GM23338 (cell line): ENCODE measurements around the gene ZCCHC14. TPM values are rescaled to one million over a fixed set of nuclear protein-coding genes. Genes with fewer than 3 reads are reported as not detected.

Experiments
- ATAC-seq: fragments of 200-7000 bp; cut with Tn5 transposase; 3 replicates; pipeline ENCODE4 v1.9.1; 2020
- DNase-seq: peaks from one replicate; pipeline ENCODE4 v3.0.0-alpha.2; 2015; ENCODE audit warnings: low spot score
- H2AFZ ChIP-seq: fragments of 200-600 bp; sonication (generic); 2 replicates; pipeline ENCODE4 v1.8.0; 2016; ENCODE audit warnings: antibody characterized with exemption, mild to moderate bottlenecking, moderate library complexity
- H3F3A ChIP-seq: fragments of 200-600 bp; sonication (generic); replicated peaks from 2 replicates; pipeline ENCODE4 v1.8.0; 2017; ENCODE audit warnings: antibody characterized with exemption, mixed run types, low read depth
- H3K27ac ChIP-seq: fragments of 200-600 bp; sonication (generic); 2 replicates; pipeline ENCODE4 v1.6.1; 2016; ENCODE audit warnings: low read depth
- H3K27me3 ChIP-seq: fragments of 200-600 bp; sonication (generic); 2 replicates; pipeline ENCODE4 v1.8.0; 2016; ENCODE audit warnings: mild to moderate bottlenecking, mixed run types, moderate library complexity; ENCODE audit not compliant: insufficient read depth
- H3K36me3 ChIP-seq: fragments of 200-600 bp; sonication (generic); 2 replicates; pipeline ENCODE4 v1.8.0; 2016; ENCODE audit warnings: mild to moderate bottlenecking; ENCODE audit not compliant: insufficient read depth
- H3K4me1 ChIP-seq: fragments of 200-600 bp; sonication (generic); 2 replicates; pipeline ENCODE4 v1.8.0; 2016; ENCODE audit warnings: mild to moderate bottlenecking, moderate library complexity; ENCODE audit not compliant: insufficient read depth
- H3K4me2 ChIP-seq: fragments of 200-600 bp; sonication (generic); 2 replicates; pipeline ENCODE4 v1.7.1; 2017; ENCODE audit warnings: mixed run types
- H3K4me3 ChIP-seq: fragments of 200-600 bp; sonication (generic); 2 replicates; pipeline ENCODE4 v1.6.1; 2016; ENCODE audit warnings: mixed run types
- H3K79me2 ChIP-seq: fragments of 200-600 bp; sonication (generic); replicated peaks from 2 replicates; pipeline ENCODE4 v1.8.0; 2017; ENCODE audit warnings: mild to moderate bottlenecking; ENCODE audit not compliant: insufficient read depth
- H3K9me2 ChIP-seq: fragments of 200-600 bp; sonication (generic); 2 replicates; pipeline ENCODE4 v1.8.0; 2017; ENCODE audit not compliant: insufficient read depth
- H4K20me1 ChIP-seq: fragments of 200-600 bp; sonication (generic); replicated peaks from 2 replicates; pipeline ENCODE4 v1.8.0; 2017; ENCODE audit warnings: mild to moderate bottlenecking; ENCODE audit not compliant: insufficient read depth
- H3K27ac Mint-ChIP-seq: 2 replicates; pipeline ENCODE4 v1.8.0; 2020; ENCODE audit warnings: inconsistent platforms, mild to moderate bottlenecking, moderate library complexity, mixed read lengths
- H3K27me3 Mint-ChIP-seq: 3 replicates; pipeline ENCODE4 v1.8.0; 2022; ENCODE audit warnings: low read depth, mild to moderate bottlenecking, moderate library complexity, mixed read lengths, inconsistent platforms; ENCODE audit not compliant: insufficient read depth, poor library complexity
- H3K36me3 Mint-ChIP-seq: 3 replicates; pipeline ENCODE4 v1.8.0; 2021; ENCODE audit warnings: low read depth, mild to moderate bottlenecking, inconsistent platforms, moderate library complexity, mixed read lengths
- H3K4me1 Mint-ChIP-seq: 3 replicates; pipeline ENCODE4 v1.8.0; 2020; ENCODE audit warnings: mild to moderate bottlenecking, inconsistent platforms, mixed read lengths
- H3K4me3 Mint-ChIP-seq: 3 replicates; pipeline ENCODE4 v1.8.0; 2021; ENCODE audit warnings: moderate library complexity, mild to moderate bottlenecking, inconsistent platforms, mixed read lengths
- H3K9me3 Mint-ChIP-seq: 3 replicates; pipeline ENCODE4 v1.8.0; 2020; ENCODE audit warnings: moderate library complexity, mild to moderate bottlenecking, inconsistent platforms, mixed read lengths
- CREB1 ChIP-seq: fragments of 250-450 bp; sonication (Bioruptor Pico); IDR thresholded peaks from 2 replicates; pipeline ENCODE4 v1.5.0; 2020; ENCODE audit warnings: low read depth, mild to moderate bottlenecking, moderate library complexity
- ETS1 ChIP-seq: IDR thresholded peaks from 2 replicates; pipeline ENCODE4 v1.6.1; 2016; ENCODE audit warnings: antibody characterized with exemption
- EZH2 ChIP-seq: fragments of 200-600 bp; sonication (generic); IDR thresholded peaks from one replicate; pipeline ENCODE4 v1.8.0; 2017; ENCODE audit warnings: antibody characterized with exemption, mild to moderate bottlenecking, low read depth; ENCODE audit not compliant: unreplicated experiment
- EZH2phosphoT487 ChIP-seq: fragments of 200-600 bp; sonication (generic); IDR thresholded peaks from one replicate; pipeline ENCODE4 v1.8.1; 2018; ENCODE audit warnings: antibody characterized with exemption; ENCODE audit not compliant: unreplicated experiment
- JUNB ChIP-seq: IDR thresholded peaks from one replicate; pipeline ENCODE4 v1.6.1; 2016; ENCODE audit warnings: antibody characterized with exemption; ENCODE audit not compliant: unreplicated experiment
- NANOG ChIP-seq: IDR thresholded peaks from 2 replicates; pipeline ENCODE4 v1.6.1; 2016; ENCODE audit warnings: antibody characterized with exemption, borderline replicate concordance
- POLR2AphosphoS5 ChIP-seq: IDR thresholded peaks from 2 replicates; pipeline ENCODE4 v1.6.1; 2016; ENCODE audit warnings: antibody characterized with exemption, low read depth
- REST ChIP-seq: IDR thresholded peaks from one replicate; pipeline ENCODE4 v1.6.1; 2018; ENCODE audit warnings: antibody characterized with exemption; ENCODE audit not compliant: unreplicated experiment
- STAT1 ChIP-seq: IDR thresholded peaks from one replicate; pipeline ENCODE4 v1.6.1; 2016; ENCODE audit warnings: antibody characterized with exemption; ENCODE audit not compliant: unreplicated experiment
- ZNF114 ChIP-seq: fragments of 250-450 bp; sonication (Bioruptor Pico); IDR thresholded peaks from 2 replicates; pipeline ENCODE4 v1.5.0; 2020; ENCODE audit warnings: mild to moderate bottlenecking, moderate library complexity
- ZNF331 ChIP-seq: fragments of 250-450 bp; sonication (Bioruptor Pico); IDR thresholded peaks from 2 replicates; pipeline ENCODE4 v1.5.0; 2020; ENCODE audit warnings: low read depth, mild to moderate bottlenecking, moderate library complexity
- ZNF462 ChIP-seq: fragments of 250-450 bp; sonication (Bioruptor Pico); IDR thresholded peaks from 2 replicates; pipeline ENCODE4 v1.5.0; 2020; ENCODE audit warnings: mild to moderate bottlenecking, moderate library complexity
- polyA plus RNA-seq: library from polyadenylated mRNA; unstranded; fragments of >200 nt; fragmentation: Nextera tagmentation; extraction: Ambion mirVana; gene quantifications from 2 replicates; pipeline ENCODE4 v1.2.1, GENCODE V29; 2016
- total RNA-seq: library from RNA; depleted of rRNA; stranded (reverse); fragments of >200 nt; shearing (Covaris generic); gene quantifications from 2 replicates; pipeline ENCODE4 v1.2.3, GENCODE V29; 2014

Gene ZCCHC14
- total and polyA plus RNA-seq, 2 experiments from 2014 or later, result 6.8 to 22.4 TPM

GRCh38 chr16:87538594-87538993 lies 45.8 kb upstream of the ZCCHC14 start:
- Mint-ChIP-seq H3K27ac (no peak overlapping the region), H3K36me3 (peaks cover 18% of the 10 kb centered on the region; the same call in 2 of the 3 replicates), H3K9me3 (peaks cover 38% of the 10 kb centered on the region), H3K4me3 (no peak overlapping the region), H3K27me3 (peaks cover 2% of the 10 kb centered on the region), H3K4me1 (peaks cover 31% of the 10 kb centered on the region)
- Histone ChIP-seq H3F3A (no peaks in the 10 kb centered on the region), H3K27ac (no peak overlapping the region), H3K79me2 (no peaks in the 10 kb centered on the region), H2AFZ (no peak overlapping the region), H3K4me1 (peaks cover 8% of the 10 kb centered on the region; the same call in 1 of the 2 replicates), H3K36me3 (no peaks in the 10 kb centered on the region), H3K4me2 (no peak overlapping the region), H3K4me3 (no peak overlapping the region), H4K20me1 (no peaks in the 10 kb centered on the region), H3K27me3 (no peaks in the 10 kb centered on the region), H3K9me2 (no peaks in the 10 kb centered on the region)
- no peak for TF ChIP-seq NANOG
- TF ChIP-seq ZNF331, result no peak
- no peak for TF ChIP-seq CREB1
- no peak for TF ChIP-seq EZH2
- no peak for TF ChIP-seq EZH2phosphoT487
- no peak for TF ChIP-seq JUNB
- TF ChIP-seq REST, result no peak
- TF ChIP-seq POLR2AphosphoS5, result no peak
- TF ChIP-seq ZNF114 (CRISPR knock-in tag), result no peak
- TF ChIP-seq STAT1, result no peak
- TF ChIP-seq ETS1, result no peak
- DNase-seq (no peak), ATAC-seq (no peak)

- Histone ChIP-seq H3K4me1 (peaks cover 8% of the 10 kb centered on the region; the same call in 1 of the 2 replicates), H3K27me3 (no peaks in the 10 kb centered on the region), H4K20me1 (no peaks in the 10 kb centered on the region), H3K79me2 (no peaks in the 10 kb centered on the region), H3K36me3 (no peaks in the 10 kb centered on the region), H3K4me3 (no peak overlapping the region), H2AFZ (no peak overlapping the region), H3K27ac (no peak overlapping the region), H3F3A (no peaks in the 10 kb centered on the region), H3K9me2 (no peaks in the 10 kb centered on the region), H3K4me2 (no peak overlapping the region)
- H3K9me3 Mint-ChIP-seq, result peaks cover 42% of the 10 kb centered on the region
- ATAC-seq (no peak), DNase-seq (no peak)
- H3K4me1 Mint-ChIP-seq, result peaks cover 31% of the 10 kb centered on the region
- H3K4me3 Mint-ChIP-seq, result no peak overlapping the region
- H3K36me3 Mint-ChIP-seq, result peaks cover 20% of the 10 kb centered on the region; the same call in 2 of the 3 replicates
- peaks cover 2% of the 10 kb centered on the region for H3K27me3 Mint-ChIP-seq
- no peak overlapping the region for H3K27ac Mint-ChIP-seq
- TF ChIP-seq EZH2, result no peak
- no peak for TF ChIP-seq ZNF114 (CRISPR knock-in tag)
- no peak for TF ChIP-seq ZNF462 (CRISPR knock-in tag)
- TF ChIP-seq POLR2AphosphoS5, result no peak
- no peak for TF ChIP-seq STAT1
- no peak for TF ChIP-seq EZH2phosphoT487
Measured at GRCh38 chr16:87538160-87538559, 45.3 kb upstream of the ZCCHC14 start.
